AG10803 (cell line): ENCODE measurements around the gene SCRN1.
A peak's percentile ranks its signal among the peaks of the same experiment; 100 is the strongest.

Source experiments
- DNase-seq: peaks from one replicate; pipeline ENCODE4 v3.0.0; 2010; ENCODE audit warnings: low read depth
- H3K4me3 ChIP-seq: 2 replicates; pipeline ENCODE4 v1.5.1; 2011; ENCODE audit warnings: mild to moderate bottlenecking, low read length, control low read depth
- TF ChIP-seq, protein P1 (sequence below): conservative IDR thresholded peaks from 2 replicates; pipeline ENCODE4 v1.5.1; 2011; ENCODE audit warnings: mild to moderate bottlenecking, low read length, control low read depth, inconsistent platforms

SCRN1 gene

DNA sequence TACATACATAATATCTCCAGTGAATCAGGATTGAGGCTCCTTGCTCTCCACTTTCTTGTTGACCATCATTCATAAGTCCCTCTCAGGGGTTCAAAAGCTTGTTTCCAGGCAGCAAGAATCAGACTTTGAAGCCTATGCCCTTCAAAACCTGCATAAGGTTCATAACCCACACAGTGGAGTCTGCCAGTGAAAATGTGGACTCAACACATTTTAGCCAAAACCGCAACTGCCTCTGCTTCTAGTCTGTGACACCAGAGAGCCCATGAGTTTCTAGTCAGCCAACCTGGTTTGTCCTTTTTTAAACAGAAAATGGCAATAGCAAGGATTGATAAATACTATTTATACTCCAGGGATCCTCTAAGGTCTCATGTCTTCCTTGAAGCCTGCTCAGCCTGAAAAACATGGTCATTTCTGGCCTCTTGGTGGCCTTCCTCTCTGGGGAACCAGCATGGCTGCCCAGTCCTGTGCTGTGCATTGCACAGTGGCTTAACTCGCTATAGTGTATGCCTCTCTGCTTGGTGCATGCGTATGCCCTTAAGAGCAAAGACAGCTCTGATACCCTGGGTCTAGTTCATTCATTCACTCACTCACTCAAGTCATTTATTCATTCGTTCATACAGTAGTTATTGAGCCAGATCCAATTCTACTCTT is 115.8 kb downstream of the SCRN1 start:
- DNase-seq, result no peak
- TF ChIP-seq, protein P1, sequence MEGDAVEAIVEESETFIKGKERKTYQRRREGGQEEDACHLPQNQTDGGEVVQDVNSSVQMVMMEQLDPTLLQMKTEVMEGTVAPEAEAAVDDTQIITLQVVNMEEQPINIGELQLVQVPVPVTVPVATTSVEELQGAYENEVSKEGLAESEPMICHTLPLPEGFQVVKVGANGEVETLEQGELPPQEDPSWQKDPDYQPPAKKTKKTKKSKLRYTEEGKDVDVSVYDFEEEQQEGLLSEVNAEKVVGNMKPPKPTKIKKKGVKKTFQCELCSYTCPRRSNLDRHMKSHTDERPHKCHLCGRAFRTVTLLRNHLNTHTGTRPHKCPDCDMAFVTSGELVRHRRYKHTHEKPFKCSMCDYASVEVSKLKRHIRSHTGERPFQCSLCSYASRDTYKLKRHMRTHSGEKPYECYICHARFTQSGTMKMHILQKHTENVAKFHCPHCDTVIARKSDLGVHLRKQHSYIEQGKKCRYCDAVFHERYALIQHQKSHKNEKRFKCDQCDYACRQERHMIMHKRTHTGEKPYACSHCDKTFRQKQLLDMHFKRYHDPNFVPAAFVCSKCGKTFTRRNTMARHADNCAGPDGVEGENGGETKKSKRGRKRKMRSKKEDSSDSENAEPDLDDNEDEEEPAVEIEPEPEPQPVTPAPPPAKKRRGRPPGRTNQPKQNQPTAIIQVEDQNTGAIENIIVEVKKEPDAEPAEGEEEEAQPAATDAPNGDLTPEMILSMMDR, result no peak
- no peak overlapping the region for H3K4me3 ChIP-seq

GRCh38 chr7:29871787-29872398 is 117.7 kb downstream of the SCRN1 start:
- DNase-seq, result peak; percentile 93
- TF ChIP-seq, protein P1, result no peak
- H3K4me3 ChIP-seq, result no peak overlapping the region
